WTC11 (cell line): ENCODE measurements around the gene VGLL3. TPM values are rescaled to one million over a fixed set of nuclear protein-coding genes. Genes with fewer than 3 reads are reported as not detected.

Experiments
- ATAC-seq: fragments of 200-7000 bp; cut with Tn5 transposase; 2 replicates; pipeline ENCODE4 v1.10.0; 2021; ENCODE audit warnings: mild to moderate bottlenecking, moderate library complexity
- CTCF ChIA-PET: fragments of 300-600 bp; sonication (Branson Sonifier 250); formaldehyde crosslinking; loops from one replicate; lab custom pipeline; 2021; ENCODE audit warnings: antibody characterized with exemption; lab: Charles Lee
- POLR2A ChIA-PET: fragments of 350-600 bp; sonication (Branson Sonifier 250); formaldehyde crosslinking; loops from one replicate; lab custom pipeline; 2021; ENCODE audit warnings: antibody characterized with exemption; lab: Charles Lee
- DNase-seq: peaks from one replicate; pipeline ENCODE4 v3.0.0; 2021; ENCODE audit warnings: low spot score
- H3K27ac Mint-ChIP-seq: 2 replicates; pipeline ENCODE4 v1.8.0; 2021; ENCODE audit warnings: mixed read lengths
- H3K27me3 Mint-ChIP-seq: 2 replicates; pipeline ENCODE4 v1.8.0; 2021; ENCODE audit warnings: low read depth, mild to moderate bottlenecking, moderate library complexity, mixed read lengths
- H3K36me3 Mint-ChIP-seq: 2 replicates; pipeline ENCODE4 v1.8.0; 2021; ENCODE audit warnings: mixed read lengths
- H3K4me1 Mint-ChIP-seq: 2 replicates; pipeline ENCODE4 v1.8.0; 2022; ENCODE audit warnings: mixed read lengths
- H3K4me3 Mint-ChIP-seq: 2 replicates; pipeline ENCODE4 v1.8.0; 2021; ENCODE audit warnings: mild to moderate bottlenecking, moderate library complexity, mixed read lengths
- H3K9me3 Mint-ChIP-seq: 2 replicates; pipeline ENCODE4 v1.8.0; 2021; ENCODE audit warnings: mixed read lengths
- AR ChIP-seq: fragments of 250-450 bp; sonication (Bioruptor Pico); IDR thresholded peaks from 2 replicates; pipeline ENCODE4 v1.9.0; 2021; ENCODE audit warnings: mild to moderate bottlenecking
- ATF2 ChIP-seq: sonication (generic); formaldehyde crosslinking; IDR thresholded peaks from 2 replicates; pipeline ENCODE4 v1.8.1; 2022; ENCODE audit warnings: low read depth, missing genetic modification reagents, borderline replicate concordance
- CBFB ChIP-seq: sonication (generic); formaldehyde crosslinking; IDR thresholded peaks from 2 replicates; pipeline ENCODE4 v1.8.1; 2022; ENCODE audit warnings: mild to moderate bottlenecking, low read depth, missing genetic modification reagents
- CDX4 ChIP-seq: fragments of 250-450 bp; sonication (Bioruptor Pico); IDR thresholded peaks from 2 replicates; pipeline ENCODE4 v1.9.0; 2021; ENCODE audit warnings: moderate library complexity, mild to moderate bottlenecking, inconsistent platforms, borderline replicate concordance
- CTCF ChIP-seq: fragments of 200-600 bp; IDR thresholded peaks from 2 replicates; pipeline ENCODE4 v1.8.0; 2022; ENCODE audit warnings: antibody characterized with exemption
- ELF4 ChIP-seq: sonication (generic); formaldehyde crosslinking; IDR thresholded peaks from 2 replicates; pipeline ENCODE4 v1.8.1; 2022; ENCODE audit warnings: low read depth, mild to moderate bottlenecking, moderate library complexity, missing genetic modification reagents
- ERG ChIP-seq: fragments of 250-450 bp; sonication (Bioruptor Pico); IDR thresholded peaks from 2 replicates; pipeline ENCODE4 v1.8.0; 2021; ENCODE audit warnings: mild to moderate bottlenecking
- FOXP4 ChIP-seq: sonication (generic); formaldehyde crosslinking; IDR thresholded peaks from 2 replicates; pipeline ENCODE4 v1.8.0; 2022; ENCODE audit warnings: mild to moderate bottlenecking, missing genetic modification reagents
- PRDM15 ChIP-seq: sonication (generic); formaldehyde crosslinking; IDR thresholded peaks from 2 replicates; pipeline ENCODE4 v1.8.0; 2022; ENCODE audit warnings: missing genetic modification reagents
- PREB ChIP-seq: sonication (generic); formaldehyde crosslinking; IDR thresholded peaks from 2 replicates; pipeline ENCODE4 v1.8.1; 2022; ENCODE audit warnings: mild to moderate bottlenecking, missing genetic modification reagents, moderate library complexity, borderline replicate concordance
- PRRX2 ChIP-seq: fragments of 250-450 bp; sonication (Bioruptor Pico); IDR thresholded peaks from 2 replicates; pipeline ENCODE4 v1.8.0; 2021; ENCODE audit warnings: mild to moderate bottlenecking
- SOX15 ChIP-seq: fragments of 250-450 bp; sonication (Bioruptor Pico); IDR thresholded peaks from 2 replicates; pipeline ENCODE4 v1.9.0; 2021; ENCODE audit warnings: mild to moderate bottlenecking
- TCF7 ChIP-seq: sonication (generic); formaldehyde crosslinking; IDR thresholded peaks from 2 replicates; pipeline ENCODE4 v1.8.0; 2022; ENCODE audit warnings: mild to moderate bottlenecking, low read depth, missing genetic modification reagents, moderate library complexity
- ZBTB43 ChIP-seq: sonication (generic); formaldehyde crosslinking; IDR thresholded peaks from 2 replicates; pipeline ENCODE4 v1.8.1; 2023; ENCODE audit warnings: mild to moderate bottlenecking, missing genetic modification reagents
- ZMAT4 ChIP-seq: fragments of 250-450 bp; sonication (Bioruptor Pico); IDR thresholded peaks from 2 replicates; pipeline ENCODE4 v1.9.0; 2021; ENCODE audit warnings: mild to moderate bottlenecking
- ZNF416 ChIP-seq: fragments of 250-450 bp; sonication (Bioruptor Pico); IDR thresholded peaks from 2 replicates; pipeline ENCODE4 v1.9.0; 2021; ENCODE audit warnings: mild to moderate bottlenecking, inconsistent platforms
- total RNA-seq: library from RNA; stranded (reverse); gene quantifications from 3 replicates; pipeline ENCODE4 v1.2.3, GENCODE V29; 2021

VGLL3 gene
- total RNA-seq, 1 experiment from 2014 or later = 10.4 TPM

GRCh38 chr3:86914670-86915069, 76.3 kb downstream of the VGLL3 start (continued):
- no peak for TF ChIP-seq TCF7 (CRISPR knock-in tag)
- TF ChIP-seq CBFB (CRISPR knock-in tag) = no peak
- TF ChIP-seq PRDM15 = no peak
- TF ChIP-seq SOX15 (CRISPR knock-in tag) = no peak

- no peak for ATAC-seq
- no peak for TF ChIP-seq ERG (CRISPR knock-in tag)
- TF ChIP-seq PREB = no peak
- no peak for TF ChIP-seq ATF2 (CRISPR knock-in tag)
- no peak for TF ChIP-seq ZMAT4 (CRISPR knock-in tag)
- TF ChIP-seq ZBTB43 = no peak
- TF ChIP-seq PRRX2 (CRISPR knock-in tag) = no peak
- TF ChIP-seq FOXP4 (CRISPR knock-in tag) = no peak
- no peak for TF ChIP-seq CTCF
- no peak for TF ChIP-seq AR (CRISPR knock-in tag)
- TF ChIP-seq CDX4 (CRISPR knock-in tag) = no peak
- TF ChIP-seq ELF4 (CRISPR knock-in tag) = no peak
- no peak for TF ChIP-seq ZNF416 (CRISPR knock-in tag)
- Mint-ChIP-seq H3K4me1 (no peaks in the 10 kb centered on the region), H3K27ac (no peak overlapping the region), H3K27me3 (no peaks in the 10 kb centered on the region), H3K9me3 (no peaks in the 10 kb centered on the region), H3K36me3 (no peaks in the 10 kb centered on the region), H3K4me3 (no peak overlapping the region)
- no peak for DNase-seq
- ChIA-PET CTCF (no interaction called here), POLR2A (no interaction called here)
Observed at GRCh38 chr3:86913160-86913559, 77.8 kb downstream of the VGLL3 start.
